IPS-NIHi11 (cell line): ENCODE measurements around the gene MTUS2.
A peak's percentile ranks its signal among the peaks of the same experiment; 100 is the strongest.

Experiments
- DNase-seq: peaks from one replicate; pipeline ENCODE4 v3.0.0; 2012; ENCODE audit warnings: mixed read lengths, low spot score

MTUS2 gene

DNA sequence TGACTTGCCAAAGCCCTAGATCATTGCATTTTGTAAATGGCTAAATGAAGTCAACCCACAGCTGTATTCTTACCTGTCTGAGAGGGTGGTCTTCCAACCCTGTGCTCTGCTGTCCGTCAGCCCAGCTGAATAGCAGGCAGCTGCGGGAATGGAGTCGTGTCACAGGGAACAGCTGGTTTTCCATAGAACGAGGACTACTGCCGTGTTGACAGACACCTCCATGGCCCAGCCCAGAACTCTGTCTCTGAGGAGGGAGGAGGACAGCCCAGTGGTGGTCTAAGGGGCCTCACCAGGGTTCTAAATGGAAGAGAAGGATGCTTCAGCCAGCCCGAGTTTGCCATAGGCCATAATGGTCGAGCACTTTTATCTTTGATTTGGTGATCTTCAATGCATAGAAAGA, 664.7 kb downstream of the MTUS2 start:
- no peak for DNase-seq

GRCh38 chr13:29486551-29486950, 666.4 kb downstream of the MTUS2 start:
- no peak for DNase-seq

DNA sequence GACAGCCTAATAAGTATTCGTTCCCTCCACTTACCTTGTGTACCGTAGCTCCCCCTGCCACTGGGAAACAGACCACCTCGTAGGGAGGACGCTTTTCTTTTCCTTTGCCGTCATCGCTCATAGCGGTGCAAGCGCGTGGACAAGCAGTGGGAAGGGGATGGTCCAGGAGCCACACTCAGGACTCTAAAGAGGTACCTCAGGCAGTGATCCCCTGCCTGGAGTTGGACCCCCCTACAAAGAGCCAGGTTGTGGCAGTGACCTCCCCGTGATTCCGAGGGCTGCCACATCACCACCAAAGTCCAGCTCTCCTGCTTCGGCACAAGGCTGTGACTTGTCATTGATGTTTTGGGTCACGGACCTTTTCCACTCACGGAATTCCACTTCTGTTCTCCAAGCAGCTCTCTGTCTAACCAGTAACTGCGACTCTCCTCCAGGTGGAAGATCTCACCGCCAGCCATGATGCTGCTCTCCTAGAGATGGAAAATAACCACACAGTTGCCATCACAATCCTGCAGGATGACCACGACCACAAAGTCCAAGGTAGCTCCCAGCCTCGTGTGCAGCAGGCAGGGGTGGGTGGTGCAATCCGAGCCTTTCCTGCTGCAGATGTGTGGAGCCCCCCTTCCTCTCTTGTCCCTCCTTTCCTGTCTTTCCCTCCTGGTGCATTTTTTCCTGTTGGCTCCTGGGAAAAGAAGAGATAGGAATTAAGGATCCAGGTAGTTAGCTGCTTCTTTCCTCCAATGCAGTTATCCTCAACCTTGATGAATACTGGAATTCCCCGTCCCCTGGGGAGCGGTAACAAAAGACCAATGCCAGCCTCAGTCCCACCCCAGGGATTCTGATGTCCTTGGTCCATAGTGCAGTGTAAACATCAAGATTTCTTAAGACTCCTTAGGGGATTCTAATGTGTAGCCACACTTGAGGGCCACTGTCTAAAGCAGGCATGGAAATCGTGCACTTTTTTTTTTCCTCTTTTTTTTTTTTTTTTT, 667.6 kb downstream of the MTUS2 start:
- no peak for DNase-seq

DNA sequence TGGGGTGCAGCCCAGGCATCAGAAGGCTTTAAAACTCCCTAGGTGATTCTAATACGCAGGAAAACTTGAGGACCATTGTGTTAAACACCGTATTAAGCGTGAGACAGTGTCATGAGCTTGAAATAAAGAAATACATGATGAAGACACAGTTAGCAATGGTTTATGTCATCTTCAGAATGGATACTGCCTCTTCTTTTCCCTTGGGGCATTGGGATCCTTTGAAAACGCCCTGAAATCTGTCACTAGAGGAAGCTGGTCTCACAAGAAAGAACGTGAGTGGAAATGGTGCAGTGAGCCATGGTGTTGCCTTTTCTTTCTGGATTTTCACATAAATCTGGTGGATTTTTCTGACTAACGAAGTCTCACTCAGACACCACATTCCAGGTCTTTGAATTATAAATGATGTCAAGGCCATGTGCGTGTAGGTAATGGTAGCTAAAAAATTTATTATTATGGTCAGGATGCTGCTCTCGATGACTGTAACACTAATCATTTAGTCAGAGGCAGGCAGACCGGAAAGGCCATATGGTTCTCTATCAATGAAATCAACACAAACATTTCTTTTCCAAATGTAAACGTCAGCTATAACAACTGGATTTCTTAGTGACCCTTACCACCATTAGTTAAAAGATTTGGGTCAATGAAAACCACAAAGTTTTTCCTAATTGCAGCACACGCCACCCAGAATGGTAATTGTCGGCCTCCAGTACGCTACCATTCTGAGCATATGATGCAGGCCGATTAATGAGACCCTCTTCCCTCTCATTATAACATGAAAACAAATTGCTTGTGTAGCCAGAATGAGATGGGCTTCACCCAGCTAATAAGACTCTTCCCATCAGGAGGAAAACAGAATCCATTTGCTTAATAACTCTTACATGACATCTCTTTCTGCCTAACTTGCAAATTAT, 669.8 kb downstream of the MTUS2 start:
- DNase-seq = no peak

DNA sequence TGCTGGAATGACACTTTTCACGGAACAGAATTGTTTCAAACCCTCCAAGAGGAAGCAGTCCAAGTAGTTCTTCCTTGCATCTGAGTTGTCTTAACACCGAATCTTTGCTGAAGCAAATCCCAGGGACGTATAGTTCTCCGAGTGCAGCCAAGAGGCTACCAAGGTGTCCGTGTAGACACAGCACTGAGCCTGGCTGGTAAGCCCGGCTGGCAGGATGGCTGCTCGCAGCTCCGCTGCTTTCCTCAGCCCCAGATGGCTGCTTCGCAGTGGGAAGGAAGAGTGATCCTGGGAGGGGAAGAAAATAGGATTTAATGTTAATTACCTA, 670.4 kb downstream of the MTUS2 start:
- no peak for DNase-seq

DNA sequence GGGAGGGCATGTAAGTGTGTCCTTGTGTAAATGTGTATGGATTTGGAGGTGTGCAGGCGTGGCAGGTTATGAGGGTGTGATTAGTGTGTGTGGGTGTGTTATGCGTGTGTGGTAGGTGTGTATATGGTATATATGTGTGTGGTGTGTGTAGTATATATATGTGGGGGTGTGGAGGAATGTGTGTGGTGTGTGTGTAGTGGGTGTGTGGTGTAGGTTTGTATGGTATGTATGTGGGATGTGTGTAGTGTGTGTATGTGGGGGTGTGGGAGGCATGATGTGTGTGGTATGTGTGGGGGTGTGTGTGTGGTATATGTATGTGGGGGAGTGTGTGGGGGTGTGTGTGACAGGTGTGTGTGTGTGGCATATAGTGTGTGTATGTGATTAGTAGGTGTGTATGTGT, 671.1 kb downstream of the MTUS2 start:
- DNase-seq = no peak

DNA sequence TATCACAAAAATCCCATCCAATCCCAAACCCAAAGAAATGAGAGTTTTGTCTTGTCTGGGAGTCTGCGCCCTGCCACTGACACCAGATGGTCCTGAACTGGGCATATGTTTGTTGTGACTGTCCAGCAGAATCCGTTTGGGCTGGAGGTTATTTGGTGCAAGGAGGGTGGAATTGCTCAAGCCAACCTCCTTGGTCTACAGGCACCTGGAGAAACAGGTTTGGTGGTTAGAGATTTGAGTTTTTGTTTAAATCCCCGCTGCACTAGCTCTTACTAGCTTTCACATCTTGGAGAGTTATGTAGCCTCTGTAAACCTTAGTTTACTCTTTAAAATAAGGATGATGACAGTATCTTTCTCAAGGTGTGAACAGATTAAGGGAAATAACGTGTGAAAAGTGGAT, 673.7 kb downstream of the MTUS2 start:
- no peak for DNase-seq

DNA sequence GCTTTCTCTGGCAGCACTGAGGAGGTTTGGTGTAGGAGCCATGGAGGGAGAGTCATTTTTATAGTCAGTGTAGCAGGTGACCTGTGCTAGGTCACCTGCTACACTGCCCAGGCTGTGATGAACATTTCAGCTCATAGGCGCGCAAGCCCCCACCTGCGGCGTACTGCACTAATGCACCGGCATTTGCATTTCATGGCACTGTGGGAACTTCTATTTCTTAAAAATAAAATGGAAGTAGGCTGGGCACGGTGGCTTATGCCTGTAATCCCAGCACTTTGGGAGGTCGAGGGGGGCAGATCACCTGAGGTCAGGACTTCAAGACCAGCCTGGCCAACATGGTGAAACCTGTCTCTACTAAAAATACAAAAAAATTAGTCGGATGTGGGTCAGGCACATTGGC, 674.4 kb downstream of the MTUS2 start:
- no peak for DNase-seq

DNA sequence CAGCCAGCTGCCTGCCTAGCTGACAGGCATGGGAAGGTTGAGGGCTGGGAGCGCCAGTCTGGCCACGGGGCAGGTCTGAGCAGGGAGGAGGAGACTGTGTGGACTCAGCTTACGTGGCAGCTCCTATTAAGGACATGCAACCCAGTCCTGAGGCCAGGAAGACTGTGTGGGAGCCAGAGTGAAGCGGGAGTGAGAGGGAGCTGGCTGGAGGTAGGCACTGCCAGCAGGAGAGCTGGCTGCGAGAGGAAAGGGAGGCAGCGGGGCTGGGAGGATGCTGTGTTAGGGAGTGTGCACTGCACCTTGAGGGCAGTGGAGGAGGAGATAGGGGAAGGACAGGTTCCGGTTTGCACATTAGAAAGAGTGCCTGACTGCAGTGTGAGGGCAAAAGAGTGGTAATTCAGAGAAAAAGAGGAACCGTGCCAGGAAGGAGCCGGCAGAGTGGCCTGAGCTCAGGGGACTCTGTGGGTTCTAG, 676.1 kb downstream of the MTUS2 start:
- DNase-seq = peak; percentile 42

DNA sequence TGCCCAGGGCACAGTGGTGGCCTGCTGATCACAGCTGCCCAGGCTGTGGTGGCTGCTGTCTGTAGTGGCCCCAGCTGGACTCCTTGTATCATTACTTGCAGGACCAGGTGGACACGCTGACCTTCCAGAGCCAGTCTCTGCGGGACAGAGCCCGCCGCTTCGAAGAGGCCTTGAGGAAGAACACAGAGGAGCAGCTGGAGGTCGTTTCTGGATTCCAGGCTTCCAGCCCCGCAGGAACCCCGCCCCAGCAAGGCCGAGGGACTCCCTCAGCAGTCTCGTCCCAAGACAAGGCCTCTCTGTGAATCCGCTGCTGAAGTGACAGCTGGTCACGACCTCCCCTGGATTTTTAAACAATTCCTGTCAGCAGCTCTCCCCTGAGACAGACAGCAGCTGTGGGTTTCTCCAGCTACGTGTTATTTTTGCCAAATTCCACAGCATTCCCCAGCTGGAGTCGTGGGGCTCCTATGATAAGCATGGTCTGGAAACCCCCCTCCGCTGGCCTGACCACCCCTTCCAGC, 677.1 kb downstream of the MTUS2 start:
- DNase-seq = peak; percentile 36

GRCh38 chr13:29498426-29499040, 678.4 kb downstream of the MTUS2 start:
- DNase-seq = no peak

GRCh38 chr13:29499506-29500165, 679.5 kb downstream of the MTUS2 start:
- no peak for DNase-seq

DNA sequence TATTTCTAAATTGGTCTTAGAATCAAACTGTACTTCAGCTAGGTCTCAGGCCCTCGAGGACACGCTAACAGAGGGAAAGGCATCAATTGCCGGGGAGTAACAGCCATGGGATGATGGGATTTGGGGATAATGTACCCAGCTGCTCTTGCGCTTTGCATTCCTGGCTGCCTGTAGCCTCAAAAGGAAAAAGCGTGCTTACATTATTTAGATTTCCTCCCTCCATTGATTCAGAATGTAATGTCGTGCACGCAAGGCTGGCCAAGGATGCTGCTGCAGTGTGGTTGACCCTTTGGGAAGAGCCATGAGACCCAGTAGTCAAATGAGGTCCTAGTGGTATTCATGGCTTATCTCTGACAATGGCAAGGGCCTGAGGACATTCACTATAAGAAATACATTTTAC, 680.2 kb downstream of the MTUS2 start:
- DNase-seq = no peak

GRCh38 chr13:29501674-29502073, 681.5 kb downstream of the MTUS2 start:
- DNase-seq = no peak

DNA sequence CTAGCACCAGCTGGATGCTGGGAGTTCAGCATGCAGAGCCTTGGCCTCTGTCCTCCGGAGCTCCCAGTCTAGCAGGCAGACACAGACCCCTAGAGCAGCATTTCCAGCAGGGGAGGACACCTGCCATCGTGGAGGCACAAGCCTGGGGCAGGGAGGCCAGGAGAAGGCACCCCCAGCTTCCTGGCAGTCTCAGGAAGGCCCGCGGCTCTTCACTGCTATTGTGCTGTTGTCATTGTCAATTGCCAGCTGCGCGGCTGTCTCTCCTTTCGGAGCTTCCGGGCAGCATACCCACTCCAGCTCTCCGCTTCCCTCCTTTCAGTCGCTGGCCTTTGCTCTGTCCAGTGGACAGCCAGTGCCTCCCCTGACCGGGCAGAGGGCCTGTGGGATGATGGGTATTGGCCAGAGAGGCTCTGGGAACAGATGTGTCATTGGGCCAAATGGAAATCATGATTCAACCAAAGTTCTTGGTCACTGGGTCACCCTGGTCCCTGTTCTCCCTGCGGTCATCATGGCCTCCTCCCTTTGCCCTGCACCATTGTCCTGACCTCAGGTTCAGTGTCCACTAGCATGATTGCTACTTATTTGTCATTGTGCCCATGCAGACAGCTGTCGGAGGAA, 682.4 kb downstream of the MTUS2 start:
- DNase-seq = no peak

DNA sequence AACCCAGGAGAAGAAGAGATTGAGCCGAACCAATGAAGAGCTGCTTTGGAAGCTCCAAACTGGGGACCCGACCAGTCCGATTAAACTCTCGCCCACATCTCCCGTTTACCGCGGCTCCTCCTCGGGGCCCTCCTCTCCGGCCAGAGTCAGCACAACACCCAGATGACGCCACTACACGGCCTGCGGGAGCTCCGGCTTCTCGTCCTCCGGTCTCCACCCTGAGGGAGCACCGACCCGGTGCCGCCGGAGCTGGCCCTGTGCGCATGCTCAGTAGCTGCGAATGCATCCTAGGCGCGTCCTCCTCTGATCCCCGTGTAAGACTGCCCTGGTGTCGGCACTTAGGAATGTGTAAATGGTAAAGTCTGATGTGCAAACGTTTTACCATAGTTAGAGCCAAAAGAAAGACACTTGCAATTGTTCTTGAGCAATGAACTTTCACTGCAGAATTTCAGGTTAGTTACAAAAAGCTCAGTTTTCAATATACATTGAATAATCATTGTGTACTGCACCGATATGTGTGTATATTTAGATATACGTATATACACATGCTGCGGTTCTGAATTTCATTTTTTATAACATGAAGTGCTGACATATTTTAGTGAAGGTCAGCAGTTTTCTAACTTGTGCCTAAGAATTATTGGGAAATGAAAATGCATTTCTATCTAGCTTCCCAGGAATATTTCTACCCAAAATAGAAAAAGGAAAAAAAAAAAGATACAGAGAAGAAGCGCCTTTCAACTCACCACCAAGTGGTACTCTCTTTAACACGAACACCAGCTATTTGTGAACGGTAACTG, 683.1 kb downstream of the MTUS2 start:
- peak; percentile 86 for DNase-seq

GRCh38 chr13:29504691-29505090, 684.6 kb downstream of the MTUS2 start:
- DNase-seq = no peak

DNA sequence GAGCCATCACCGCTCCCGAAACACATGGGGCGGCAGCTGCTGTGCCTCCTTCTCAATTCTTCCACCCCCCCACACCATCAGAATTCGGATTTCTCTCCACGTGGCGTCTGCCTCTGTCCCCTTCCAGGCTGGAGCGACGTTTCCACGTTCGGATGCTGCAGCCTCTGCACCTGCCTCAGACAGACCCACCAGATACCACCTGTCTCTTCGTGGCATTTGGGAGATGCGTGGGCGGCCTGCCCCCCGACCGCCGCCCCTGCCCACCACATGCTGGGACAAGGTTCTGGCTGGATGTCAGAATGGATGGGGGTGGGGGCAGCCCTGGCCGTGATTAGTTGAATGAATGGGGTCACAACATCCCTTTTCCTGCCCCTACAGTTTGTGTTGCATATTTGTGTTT, 685.4 kb downstream of the MTUS2 start:
- no peak for DNase-seq

- DNase-seq = no peak
These were observed 685.8 kb downstream of the MTUS2 start for GRCh38 chr13:29505950-29506349.

GRCh38 chr13:29507356-29507755, 687.2 kb downstream of the MTUS2 start:
- no peak for DNase-seq
